Stimulated activated CD8-positive, alpha-beta memory T cell treated with anti-CD3 and anti-CD28 coated beads, Interleukin-4, amount 100 ng/mL, for 1 hour (primary cell): ENCODE results near the gene CTBP2.

Source experiments
- DNase-seq, 2 donors: peaks; one replicate each; pipeline ENCODE4 v3.0.0-alpha.2; 2020; ENCODE audit warnings: low read depth in 2 of 2, low spot score in 1 of 2

CTBP2 gene

DNA sequence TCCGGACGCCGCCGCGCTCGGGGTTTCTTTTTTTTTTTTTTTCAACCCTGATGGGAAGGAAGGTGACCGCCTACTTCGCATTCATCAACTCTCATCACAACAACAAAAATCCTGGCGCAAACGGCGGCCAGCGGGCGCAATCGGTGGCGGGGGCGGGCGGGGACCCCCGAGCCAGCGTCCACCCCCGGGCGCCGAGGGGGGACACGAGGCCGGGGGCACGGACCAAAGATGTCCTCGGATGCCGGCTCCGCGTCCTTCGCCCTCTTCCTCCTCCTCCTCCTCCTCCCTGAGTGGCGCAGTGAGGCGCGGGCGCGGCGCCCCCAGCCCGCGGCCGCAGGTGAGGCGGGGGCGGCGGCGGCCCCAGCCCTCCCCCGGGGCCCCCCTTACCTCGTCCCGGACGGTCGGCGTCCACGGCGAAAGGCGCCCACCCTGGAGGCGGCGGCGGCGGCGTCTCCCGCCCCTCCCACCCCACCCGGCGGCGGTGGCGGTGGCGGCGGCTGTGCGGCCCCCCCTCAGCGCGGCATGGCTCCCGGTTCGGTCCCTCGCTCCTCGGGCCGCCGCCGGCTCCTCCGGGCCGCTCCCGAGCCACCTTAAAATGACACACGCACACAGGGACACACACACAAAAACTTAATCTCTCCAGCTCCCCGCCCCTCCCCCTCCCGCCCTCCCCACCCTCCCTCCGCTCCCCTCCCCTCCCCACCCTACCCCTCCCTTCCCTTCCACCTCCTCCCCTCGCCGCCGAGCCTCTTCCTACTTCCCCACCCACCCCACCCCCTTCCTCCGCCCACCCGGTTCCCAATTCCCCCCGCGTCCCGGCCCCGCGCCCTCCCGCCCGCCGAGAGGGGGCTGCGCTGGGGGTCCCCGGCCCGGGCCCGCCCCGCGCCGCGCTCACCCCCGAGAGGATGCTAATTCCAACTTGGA is at the start of gene CTBP2:
Gene CTBP2 (minus strand): TSS at position 632 of the 924 bp plus-strand sequence.
- no peak for DNase-seq

DNA sequence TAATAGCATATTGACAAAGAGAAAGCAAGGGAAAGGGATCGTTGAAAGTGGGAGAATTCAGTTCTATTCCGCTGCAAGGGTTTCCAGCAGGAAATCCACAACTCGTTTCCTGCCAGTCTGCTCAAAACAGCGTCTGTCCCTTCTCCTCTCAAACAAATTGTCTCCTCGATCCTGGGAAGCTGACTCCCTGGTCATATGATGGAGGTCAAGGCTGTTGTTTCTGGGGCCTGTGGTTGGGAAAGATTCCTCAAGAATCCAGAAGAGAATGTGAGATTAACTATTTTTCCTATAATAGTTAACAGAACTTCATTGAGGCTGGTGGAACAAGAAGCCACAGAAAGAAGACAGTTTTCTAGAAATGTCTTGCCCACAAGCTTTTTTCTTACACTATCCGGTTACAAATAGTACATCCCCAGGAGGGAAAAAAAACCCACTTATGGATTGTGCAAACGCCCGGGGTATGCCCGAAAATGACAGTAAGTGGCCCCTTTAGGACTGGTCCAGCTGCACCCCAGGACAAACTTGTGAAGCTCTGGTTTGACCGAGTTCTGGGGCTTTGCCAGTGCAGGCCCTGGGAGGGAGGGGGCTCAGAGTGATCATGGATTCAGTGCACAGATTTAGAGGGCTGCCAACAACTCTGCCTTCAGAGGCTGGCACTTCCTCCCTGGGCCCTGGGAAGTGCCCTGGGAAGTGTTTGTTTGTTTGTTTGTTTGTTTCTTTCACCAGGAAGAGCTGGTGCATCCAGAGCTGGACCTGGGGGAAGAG is 49.4 kb upstream of the CTBP2 start:
- no peak for DNase-seq

DNA sequence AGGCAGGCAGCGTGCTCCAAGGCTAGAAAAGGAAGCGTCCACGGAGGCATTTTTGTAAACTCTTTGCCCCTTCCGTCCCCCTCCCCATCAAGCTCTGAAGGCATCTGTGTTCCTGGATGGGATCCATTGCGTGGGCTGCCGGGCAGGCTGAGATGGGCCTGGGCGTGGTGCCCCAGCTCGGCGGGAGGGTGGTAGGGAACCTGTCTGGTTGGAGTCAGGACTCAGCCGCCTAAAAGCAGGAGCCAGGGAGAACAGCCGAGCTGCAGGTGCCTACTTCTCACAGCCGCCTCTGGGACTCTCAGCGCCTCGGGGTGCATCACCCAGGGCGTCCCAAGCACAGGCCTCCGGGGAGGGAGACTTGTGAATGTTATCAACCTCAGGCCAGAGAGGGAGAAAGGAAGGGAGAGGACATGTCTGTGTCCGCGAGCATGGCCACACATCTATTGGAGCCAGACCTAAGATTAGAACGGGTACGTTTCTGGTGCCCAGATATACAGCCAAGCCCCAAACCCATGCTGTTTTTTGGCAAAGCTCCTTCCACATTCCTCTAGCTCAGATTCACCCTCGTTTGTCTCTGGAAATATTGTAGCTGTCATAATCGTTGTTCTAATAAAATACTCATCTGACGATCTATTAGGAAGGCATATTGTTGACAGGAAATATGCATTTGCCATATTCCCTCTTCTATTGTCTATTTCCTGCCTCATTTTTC is 48.6 kb upstream of the CTBP2 start:
- DNase-seq = no peak

DNA sequence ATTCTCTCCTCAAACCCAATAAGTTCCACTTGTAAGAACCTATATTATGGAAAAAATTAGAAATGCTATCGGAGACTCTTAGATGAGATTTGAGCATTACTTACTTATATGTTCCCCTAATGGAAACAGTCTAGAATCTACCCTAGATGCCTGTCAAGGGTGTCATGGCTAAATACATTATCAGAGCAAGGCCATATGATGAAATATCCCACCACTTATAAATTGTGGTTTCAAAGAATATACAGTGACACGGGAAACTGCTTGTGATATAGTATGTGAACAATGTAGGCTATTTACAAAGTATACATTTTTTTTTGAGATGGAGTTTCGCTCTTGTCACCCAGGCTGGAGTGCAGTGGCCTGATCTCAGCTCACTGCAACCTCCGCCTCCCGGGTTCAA is 46.3 kb upstream of the CTBP2 start:
- DNase-seq = no peak

DNA sequence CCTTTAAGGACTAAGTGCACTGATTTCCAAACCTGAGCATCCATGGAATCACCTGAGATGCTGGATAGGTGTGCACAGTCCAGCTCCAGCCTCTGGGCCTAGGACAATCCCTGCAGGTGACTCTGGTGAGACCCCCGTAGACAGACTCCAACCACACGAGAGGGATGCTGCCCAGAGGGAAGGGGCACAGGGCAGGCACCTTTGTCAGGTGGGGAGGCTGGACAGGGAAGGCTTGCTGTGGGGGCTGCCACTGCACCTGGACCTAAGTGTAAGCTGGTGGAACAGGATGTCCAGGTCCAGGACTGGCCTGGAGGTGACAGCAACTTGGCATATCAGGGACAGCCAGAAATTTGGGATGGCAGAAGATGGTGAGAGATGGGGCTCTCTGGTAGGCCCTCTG is 45.1 kb upstream of the CTBP2 start:
- no peak for DNase-seq

DNA sequence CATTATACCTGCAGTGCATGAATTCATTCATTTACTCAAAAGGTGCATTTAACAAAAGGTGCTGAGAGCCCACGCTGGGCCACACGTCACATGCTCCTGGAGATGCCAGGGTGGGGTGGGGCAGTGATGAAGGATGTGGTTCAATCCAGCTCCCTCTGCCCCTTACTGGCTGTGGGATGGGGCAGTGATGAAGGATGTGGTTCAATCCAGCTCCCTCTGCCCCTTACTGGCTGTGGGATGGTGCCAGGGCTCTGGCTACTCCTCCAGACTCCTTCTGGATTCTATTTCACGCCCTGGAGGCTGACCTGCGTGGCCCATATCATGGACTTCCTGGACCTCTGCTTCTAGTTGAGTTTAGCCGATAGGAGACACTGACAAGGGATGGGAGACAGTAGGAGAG is 44.0 kb upstream of the CTBP2 start:
- DNase-seq = no peak

DNA sequence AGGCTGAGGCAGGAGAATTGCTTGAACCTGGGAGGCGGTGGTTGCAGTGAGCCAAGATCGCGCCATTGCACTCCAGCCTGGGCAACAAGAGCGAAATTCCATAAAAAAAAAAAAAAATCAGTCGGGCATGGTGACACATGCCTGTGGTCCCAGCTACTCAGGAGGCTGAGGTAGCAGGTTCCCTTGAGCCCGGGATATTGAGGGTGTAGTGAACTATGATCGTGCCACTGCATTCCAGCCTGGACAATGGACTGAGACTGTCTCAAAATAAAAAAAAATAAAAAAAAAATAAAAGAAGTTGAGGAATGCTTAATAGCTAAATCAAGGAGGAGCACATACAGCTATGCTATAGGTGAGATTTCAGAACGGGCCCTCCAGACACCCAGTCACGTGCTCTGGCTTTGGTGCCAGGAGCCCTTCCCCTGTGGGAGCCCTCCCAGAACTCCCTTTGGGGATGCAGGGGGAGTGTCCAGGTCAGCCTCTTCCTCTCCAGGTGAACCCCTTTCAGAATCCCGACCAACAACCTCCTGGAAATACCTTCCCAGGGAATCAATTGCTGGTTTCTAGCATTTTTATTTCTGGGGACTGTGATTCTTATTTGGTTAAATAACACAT is 42.9 kb upstream of the CTBP2 start:
- DNase-seq = no peak

DNA sequence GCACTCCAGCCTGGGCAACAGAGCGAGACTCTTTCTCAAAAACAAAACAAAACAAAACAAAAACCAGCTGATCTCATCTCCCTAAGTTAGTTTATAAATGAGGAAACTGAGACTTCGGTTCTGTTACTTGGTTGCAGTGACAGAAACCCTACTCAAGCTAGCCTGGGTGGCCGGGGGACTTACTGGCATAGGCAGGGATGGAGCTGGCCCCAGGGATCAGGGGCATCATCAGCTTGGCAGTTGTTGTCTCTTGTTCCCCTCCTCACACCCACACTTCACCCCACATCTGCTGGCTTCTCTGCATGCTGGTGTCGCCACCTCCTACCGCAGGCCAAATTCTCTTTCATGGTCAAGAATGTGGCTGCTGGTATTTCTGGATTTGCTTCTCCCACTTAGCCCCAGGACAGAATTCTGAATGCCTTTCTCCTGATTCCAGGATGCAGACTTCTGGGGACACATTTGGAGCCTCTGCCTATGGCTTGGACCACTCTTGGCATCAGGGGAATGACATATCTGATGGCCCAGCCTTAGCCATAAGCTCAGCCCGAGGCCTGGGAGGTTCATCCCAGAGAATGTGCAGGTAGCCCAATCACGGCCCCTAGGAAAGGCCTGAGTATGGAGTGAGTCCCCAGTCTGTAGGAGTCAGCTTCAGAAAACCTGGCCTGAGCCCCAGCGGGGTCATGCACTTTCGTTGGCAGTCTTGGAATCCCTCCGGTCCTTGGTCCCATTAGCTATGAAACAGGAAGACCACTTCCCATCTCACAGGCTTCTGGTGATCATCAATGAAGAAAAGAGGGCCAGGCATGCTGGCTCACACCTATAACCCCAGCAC is 41.6 kb upstream of the CTBP2 start:
- DNase-seq = no peak

DNA sequence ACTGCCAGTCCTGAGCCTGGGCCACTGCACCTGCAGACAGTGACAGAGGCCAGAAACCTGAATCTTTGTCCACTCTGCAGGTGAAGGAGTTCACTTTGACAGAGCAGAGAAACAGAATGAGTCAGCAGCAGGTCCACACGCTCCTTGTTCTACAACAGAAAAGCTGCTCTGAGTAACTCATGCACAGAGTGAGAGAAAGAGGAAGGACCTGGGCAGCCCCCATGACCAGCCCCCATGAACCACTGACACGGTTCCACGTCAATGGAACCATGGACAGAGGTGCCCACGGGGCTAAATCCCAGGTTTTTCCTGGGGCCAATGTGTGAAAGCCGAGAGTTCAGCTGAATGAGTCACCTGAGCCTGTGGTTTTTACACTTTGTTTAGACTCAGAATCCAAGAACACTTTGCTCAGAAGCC is 40.8 kb upstream of the CTBP2 start:
- no peak for DNase-seq

DNA sequence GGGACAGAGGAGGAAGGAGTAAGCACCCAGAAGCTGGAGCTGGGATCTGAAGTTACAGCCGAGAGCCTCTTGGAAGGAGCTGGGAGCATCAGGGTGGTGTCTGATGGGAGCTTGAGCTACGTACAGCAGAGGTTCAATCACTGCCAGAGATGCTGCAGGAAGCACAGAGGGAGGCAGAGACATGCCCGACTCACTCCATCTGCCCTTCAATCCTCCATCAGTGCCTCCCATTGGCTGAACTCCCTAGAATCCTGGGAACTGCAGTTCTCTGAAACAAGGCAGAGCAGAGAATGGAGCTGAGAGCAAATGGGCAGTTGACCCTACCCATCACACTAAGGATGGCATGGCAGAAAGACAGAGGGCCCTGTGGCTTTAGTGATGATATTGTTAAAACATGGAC is 40.0 kb upstream of the CTBP2 start:
- no peak for DNase-seq

DNA sequence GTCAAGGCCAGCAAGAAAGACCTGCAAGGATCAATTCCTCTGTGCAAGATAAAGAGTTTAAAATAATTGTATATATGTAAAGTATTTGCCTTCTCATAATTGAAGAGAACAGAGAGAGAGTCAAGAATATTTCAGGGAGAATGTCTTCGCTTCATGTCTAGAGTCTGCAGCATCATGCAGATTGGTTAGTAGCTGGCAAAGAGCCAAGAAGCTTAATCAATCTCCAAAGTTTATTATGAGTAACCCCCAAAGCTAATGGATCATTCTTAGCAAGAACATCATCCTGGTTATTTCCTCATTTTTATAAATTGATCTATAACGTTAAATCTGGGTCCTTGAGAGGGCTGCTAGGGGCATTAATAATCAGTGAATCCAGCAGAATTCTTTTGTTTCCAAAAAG is 38.9 kb upstream of the CTBP2 start:
- no peak for DNase-seq

DNA sequence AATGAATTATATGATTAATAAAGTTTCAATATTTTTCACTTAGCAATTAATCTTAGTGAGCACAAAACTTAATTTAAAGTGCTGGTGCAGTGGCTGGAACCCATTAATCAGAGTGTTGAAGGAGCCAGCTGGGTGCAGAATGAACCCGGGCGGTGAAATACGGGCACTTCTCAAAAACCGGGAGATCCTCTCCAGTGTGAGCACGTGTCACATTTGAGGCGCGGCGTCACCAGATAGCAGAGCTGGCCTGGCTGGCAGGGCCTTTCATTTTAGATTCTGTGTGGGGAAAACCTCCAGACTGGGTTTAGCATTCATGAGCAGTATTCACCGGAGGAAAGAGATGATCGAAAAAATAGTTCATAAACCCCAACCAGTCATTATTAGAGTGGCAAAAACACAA is 34.5 kb upstream of the CTBP2 start:
- DNase-seq = no peak

DNA sequence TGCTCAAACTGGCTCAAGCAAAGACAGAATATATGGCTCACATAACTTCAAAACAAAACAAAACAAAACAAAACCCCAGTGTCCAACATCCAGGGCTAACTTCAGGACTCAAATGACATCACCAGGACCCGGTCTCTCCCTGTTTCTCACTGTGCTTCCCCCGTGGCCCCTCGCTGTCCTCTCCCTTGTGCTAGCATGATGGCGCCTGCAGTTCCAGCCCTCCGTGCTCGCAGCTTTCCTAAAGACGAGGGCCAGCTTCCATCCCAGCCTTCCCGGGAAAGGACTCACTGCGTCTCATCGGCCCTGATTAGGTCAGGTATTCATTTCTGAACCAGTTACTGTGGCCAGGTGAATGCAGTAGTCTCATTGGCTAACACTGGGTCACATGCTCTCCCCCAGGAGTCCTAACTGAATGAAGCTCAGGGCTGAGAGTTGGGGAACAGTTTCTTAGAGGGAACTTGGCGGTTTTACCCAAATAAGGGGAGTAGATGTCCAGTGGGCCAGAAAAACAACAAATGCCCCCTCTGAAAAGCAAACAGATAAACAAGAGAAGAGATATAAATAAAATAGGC is 33.0 kb upstream of the CTBP2 start:
- DNase-seq = no peak

DNA sequence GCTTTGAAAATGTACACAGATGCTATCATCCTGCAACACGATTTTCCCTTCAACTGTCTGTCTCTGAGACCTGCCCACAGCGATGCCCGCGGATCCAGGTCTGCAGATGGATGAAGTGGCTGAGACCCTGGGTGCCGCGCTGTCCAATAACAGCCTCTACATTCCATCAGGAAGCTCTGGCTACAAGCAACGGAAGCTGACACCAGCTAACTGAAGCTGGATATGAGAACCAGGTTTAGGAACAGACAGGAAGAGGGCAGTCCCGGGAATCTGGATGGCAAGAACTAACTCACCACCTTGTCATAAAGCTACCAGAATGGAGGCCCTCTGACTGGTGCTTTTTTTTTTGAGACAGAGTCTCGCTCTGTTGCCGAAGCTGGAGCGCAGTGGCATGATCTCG is 32.3 kb upstream of the CTBP2 start:
- no peak for DNase-seq

DNA sequence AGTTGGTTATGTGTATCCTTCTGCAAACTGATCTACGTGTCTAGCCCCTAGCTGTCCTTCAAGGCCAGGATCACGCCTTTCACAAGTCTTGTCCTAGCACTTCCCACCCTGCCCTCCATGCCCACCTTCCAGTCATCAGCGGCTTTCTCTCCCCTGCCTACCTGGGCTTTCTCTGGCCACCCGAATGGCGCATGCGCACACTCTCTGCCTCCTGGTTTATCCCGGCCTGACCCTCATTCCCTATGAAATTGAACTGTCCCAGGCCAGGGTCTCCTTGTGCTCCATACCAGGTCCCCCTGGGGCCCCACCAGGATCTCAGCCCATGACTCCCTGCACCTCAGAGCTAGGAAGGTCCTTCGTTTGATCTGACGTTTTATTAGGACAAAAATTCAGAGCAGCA is 31.6 kb upstream of the CTBP2 start:
- no peak for DNase-seq

DNA sequence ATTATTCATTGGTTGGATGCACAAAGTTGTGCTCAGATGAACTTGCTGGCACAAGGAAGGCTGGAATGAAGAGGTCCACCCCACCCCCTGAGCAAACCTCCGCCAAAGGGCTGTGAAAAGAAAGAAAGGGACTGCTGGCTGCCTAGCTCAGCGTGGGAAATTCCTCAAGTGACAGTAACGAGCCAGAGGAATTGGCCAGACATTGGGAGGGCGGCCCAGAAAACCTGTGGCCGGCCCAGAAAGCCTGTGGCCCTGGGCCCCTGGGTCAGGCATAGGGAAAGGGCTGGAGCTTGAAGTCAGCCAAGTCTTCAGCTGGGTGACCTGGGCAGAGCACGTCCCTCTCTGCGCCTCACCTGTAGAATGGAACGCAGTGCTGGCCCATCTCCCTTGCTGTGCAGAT is 30.6 kb upstream of the CTBP2 start:
- no peak for DNase-seq

DNA sequence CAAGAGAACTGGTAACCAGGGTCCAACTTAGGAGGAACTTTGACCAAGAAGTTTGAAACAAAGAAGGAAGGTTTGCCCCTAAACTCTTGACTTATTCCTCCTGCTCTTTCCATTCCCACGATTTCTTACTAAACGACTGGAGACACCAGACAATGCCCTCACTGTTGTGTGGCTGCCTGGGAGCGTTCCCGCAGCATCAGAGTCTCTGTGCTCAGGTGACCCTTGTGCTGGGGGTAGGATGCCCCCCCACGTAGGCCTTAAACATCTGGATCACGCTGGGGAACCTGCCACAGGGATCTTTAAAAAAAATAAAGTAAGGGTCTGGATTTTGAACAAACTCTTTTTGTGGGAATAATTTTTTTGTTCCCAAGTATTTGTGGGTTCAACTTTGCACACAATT is 30.1 kb upstream of the CTBP2 start:
- DNase-seq = no peak

DNA sequence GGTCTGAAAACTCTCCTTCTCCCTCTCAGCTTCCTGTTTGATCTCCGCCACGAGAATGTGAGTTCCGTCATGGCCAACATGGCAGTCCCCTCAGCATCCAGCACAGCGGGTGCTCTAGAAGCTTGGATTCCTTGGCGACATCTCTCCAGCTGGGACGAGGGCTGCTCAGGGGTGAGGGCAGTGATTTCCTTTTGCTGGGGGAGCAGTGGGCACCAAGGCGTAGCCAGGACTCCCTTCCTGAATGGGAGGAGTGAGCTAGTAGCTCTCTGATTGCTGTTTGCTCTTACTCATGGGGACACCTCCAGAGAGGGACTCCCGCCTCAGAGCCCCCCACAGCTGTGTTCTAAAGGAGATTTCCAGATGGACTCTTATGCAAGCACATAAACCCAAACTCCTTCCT is 28.8 kb upstream of the CTBP2 start:
- no peak for DNase-seq

DNA sequence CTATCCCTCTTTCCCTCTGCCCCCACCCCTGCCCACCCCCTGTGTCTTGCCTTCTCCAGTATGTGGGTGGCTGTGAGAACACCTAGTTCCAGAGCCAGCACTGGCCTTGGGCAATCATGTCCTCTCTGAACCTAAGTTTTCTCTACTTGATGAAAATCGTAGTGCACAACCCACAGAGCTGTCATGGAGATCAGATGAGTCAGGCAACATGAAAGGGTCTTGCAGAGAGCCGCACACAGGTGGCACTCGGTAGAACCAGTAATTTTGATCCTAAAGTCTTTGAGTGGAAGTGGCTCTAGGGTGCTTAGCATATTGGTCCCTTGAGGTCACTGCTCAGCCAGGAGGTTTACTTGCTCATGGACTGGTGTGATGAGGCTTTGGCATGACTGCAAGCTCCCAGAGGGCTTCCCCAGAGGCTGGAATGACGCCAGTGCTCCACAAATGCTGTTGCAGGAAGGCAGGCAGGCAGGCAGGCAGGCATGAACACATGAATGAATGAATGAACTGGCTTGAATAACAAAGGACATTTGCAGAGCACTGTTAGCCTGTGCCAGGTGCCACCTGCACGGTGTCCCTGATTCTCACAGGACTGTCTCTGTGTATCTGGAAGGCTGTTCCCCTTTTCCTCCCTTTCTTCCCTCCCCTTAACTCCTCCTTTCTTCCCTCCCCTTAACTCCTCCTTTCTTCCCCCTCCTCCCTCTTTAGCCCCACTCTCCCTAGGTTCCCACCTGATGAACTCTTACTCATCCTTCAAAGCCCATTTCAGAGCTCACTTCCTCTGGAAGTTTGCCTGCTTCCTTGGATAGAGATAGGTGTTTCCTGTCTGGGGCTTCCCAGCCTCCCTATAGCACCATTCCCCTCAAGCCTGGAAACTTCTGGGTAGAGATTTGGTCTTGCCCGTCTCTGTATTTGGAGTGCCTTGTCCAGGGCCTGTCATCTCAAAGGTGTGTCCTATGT is 27.2 kb upstream of the CTBP2 start:
- no peak for DNase-seq
